ENCODE data around the gene ZNF496. TPM values are rescaled to one million over a fixed set of nuclear protein-coding genes. Genes with fewer than 3 reads are reported as not detected.
"Not testable (repeated sequence)": the region's sequence is repeated elsewhere in the genome, so short reads cannot be mapped to it uniquely, and the experiment has no call there.

ZNF496 gene
- total and polyA plus RNA-seq, 4 donors = 4.1 to 29.0 (median 20.5) TPM

DNA sequence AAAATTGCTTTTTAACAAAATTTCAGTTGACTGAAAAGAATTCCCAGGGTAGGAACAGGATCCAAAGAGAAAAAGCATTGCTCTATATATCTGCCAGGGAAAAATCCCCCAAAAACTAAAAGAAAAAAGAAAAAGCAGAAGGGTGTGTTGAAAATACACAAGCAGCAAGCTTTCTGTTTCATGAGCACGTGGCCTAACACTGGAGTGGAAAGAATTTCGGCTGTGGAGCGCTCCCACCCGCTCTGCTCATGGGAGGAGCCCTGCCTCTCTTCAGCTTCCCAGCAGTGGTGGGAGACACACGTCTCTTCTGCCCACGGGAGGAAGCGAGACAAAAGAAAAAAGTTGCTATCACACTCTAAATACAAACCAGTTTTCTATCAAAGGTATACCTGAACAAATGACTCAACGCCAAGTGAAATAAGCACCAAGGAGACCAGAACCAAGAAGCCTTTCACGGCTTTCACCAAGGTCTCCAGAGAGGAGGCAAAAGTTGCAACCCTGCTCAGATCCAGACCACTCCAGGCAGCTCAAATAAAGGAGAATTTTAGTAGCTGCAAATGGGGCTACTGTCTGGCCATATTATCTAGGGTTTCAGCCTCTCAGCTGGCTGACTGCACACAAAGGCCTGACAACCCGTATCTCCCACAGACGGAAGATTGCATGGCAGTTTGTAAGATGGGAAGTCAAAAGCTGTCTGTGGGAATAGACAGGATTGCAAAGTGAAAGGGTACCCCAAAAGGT is 29.5 kb upstream of the ZNF496 start:
- peaks cover 0 to 2% of the 10 kb centered on the region in 2 donors for H3K4me1 ChIP-seq (ENCODE audit: control insufficient read depth in 1 of 2, insufficient read depth in 2 of 2, low read length in 2 of 2)
- WGBS, 2 donors = 23 to 26% methylated on average over 11 of the region's 11 CpGs
- no peak overlapping the region for H3K27ac ChIP-seq (ENCODE audit: low read depth in 1 of 2, low read length in 2 of 2)
- no peaks in the 10 kb centered on the region for H3K27me3 ChIP-seq (ENCODE audit: control insufficient read depth in 1 of 2, insufficient read depth in 2 of 2, low read length in 1 of 2)
- H3K4me3 ChIP-seq (ENCODE audit: low read length in 2 of 2) = no peak overlapping the region
- H3K36me3 ChIP-seq (ENCODE audit: control insufficient read depth in 1 of 2, insufficient read depth in 2 of 2, low read length in 1 of 2) = no peaks in the 10 kb centered on the region
- peak; percentile 86 for ATAC-seq (ENCODE audit: low FRiP score)
- DNase-seq = peak in 1 of 2 donors; percentile 78
- intact Hi-C loops (cut with DNase I) = no loop called here
- peaks cover 2% of the 10 kb centered on the region for H3K9me3 ChIP-seq (ENCODE audit: control insufficient read depth, low read length)

GRCh38 chr1:247360116-247360898 is 28.6 kb upstream of the ZNF496 start:
- no peak overlapping the region for H3K4me3 ChIP-seq (ENCODE audit: low read length in 2 of 2)
- 55 to 61% methylated on average over 13 of the region's 13 CpGs for WGBS, 2 donors
- DNase-seq (peak in 1 of 2 donors; percentile 66), ATAC-seq (ENCODE audit: low FRiP score) (no peak)
- peaks cover 0 to 2% of the 10 kb centered on the region in 2 donors for H3K4me1 ChIP-seq (ENCODE audit: control insufficient read depth in 1 of 2, insufficient read depth in 2 of 2, low read length in 2 of 2)
- no peaks in the 10 kb centered on the region for H3K27me3 ChIP-seq (ENCODE audit: control insufficient read depth in 1 of 2, insufficient read depth in 2 of 2, low read length in 1 of 2)
- H3K27ac ChIP-seq (ENCODE audit: low read depth in 1 of 2, low read length in 2 of 2) = peak overlapping the region in 1 of 2 donors; percentile 52
- H3K36me3 ChIP-seq (ENCODE audit: control insufficient read depth in 1 of 2, insufficient read depth in 2 of 2, low read length in 1 of 2) = no peaks in the 10 kb centered on the region
- peaks cover 2% of the 10 kb centered on the region for H3K9me3 ChIP-seq (ENCODE audit: control insufficient read depth, low read length)
- intact Hi-C loops (cut with DNase I) = no loop called here

DNA sequence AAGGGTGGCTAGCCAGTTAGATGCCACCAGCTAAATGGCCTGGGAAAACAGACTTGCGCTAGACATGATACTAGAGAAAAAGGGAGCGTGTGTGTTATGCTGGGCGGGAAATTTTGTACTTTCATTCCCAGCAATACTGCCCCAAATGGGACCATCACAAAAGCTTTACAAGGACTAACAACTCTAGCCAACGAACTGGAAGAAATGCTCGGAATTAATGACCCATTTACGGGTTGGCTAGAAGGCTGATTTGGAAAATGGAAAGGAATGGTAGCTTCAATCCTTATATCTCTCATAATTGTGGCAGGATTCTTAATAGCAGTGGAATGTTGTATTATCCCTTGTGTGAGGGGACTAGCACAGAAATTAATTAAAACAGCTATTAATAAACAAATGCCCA is 27.9 kb upstream of the ZNF496 start:
- Histone ChIP-seq H3K36me3 (ENCODE audit: control insufficient read depth in 1 of 2, insufficient read depth in 2 of 2, low read length in 1 of 2) (no peaks in the 10 kb centered on the region), H3K4me3 (ENCODE audit: low read length in 2 of 2) (no peak overlapping the region), H3K9me3 (ENCODE audit: control insufficient read depth, low read length) (no peaks in the 10 kb centered on the region), H3K27me3 (ENCODE audit: control insufficient read depth in 1 of 2, insufficient read depth in 2 of 2, low read length in 1 of 2) (no peaks in the 10 kb centered on the region), H3K4me1 (ENCODE audit: control insufficient read depth in 1 of 2, insufficient read depth in 2 of 2, low read length in 2 of 2) (peaks cover 0 to 2% of the 10 kb centered on the region in 2 donors), H3K27ac (ENCODE audit: low read depth in 1 of 2, low read length in 2 of 2) (no peak overlapping the region)
- ATAC-seq (ENCODE audit: low FRiP score) (no peak), DNase-seq (no peak)
- WGBS, 2 donors = 96 to 97% methylated on average over 6 of the region's 6 CpGs
- intact Hi-C loops (cut with DNase I) = no loop called here

DNA sequence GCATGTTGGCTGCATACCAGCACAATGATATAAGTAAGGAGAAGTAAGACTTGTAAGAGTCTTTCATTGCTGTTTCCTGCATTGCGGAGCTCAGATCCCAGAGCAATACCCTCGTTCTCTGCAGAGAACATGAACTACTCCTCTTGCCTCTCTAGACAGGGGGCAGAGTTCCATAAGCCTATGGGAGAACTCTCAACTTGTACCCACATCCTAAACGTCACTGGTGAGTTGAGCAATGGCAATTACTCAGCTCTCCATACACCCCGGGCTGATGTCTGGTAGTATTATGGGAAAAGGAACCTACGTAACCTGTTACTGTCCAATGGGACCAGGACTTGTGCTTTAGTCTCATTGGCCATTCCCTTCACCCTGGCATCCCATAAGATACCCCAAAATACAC is 27.3 kb upstream of the ZNF496 start:
- ATAC-seq (ENCODE audit: low FRiP score) (no peak), DNase-seq (no peak)
- Histone ChIP-seq H3K27ac (ENCODE audit: low read depth in 1 of 2, low read length in 2 of 2) (no peak overlapping the region), H3K9me3 (ENCODE audit: control insufficient read depth, low read length) (no peaks in the 10 kb centered on the region), H3K36me3 (ENCODE audit: control insufficient read depth in 1 of 2, insufficient read depth in 2 of 2, low read length in 1 of 2) (no peaks in the 10 kb centered on the region), H3K4me1 (ENCODE audit: control insufficient read depth in 1 of 2, insufficient read depth in 2 of 2, low read length in 2 of 2) (peaks cover 0 to 2% of the 10 kb centered on the region in 2 donors), H3K4me3 (ENCODE audit: low read length in 2 of 2) (no peak overlapping the region), H3K27me3 (ENCODE audit: control insufficient read depth in 1 of 2, insufficient read depth in 2 of 2, low read length in 1 of 2) (no peaks in the 10 kb centered on the region)
- 88 to 91% methylated on average over 5 of the region's 5 CpGs for WGBS, 2 donors
- intact Hi-C loops (cut with DNase I) = no loop called here

GRCh38 chr1:247357781-247358211 is 26.1 kb upstream of the ZNF496 start:
- intact Hi-C loops (cut with DNase I) = no loop called here
- 68 to 70% methylated on average over 6 of the region's 6 CpGs for WGBS, 2 donors
- H3K36me3 ChIP-seq (ENCODE audit: control insufficient read depth in 1 of 2, insufficient read depth in 2 of 2, low read length in 1 of 2) = no peaks in the 10 kb centered on the region
- peaks cover 0 to 2% of the 10 kb centered on the region in 2 donors for H3K4me1 ChIP-seq (ENCODE audit: control insufficient read depth in 1 of 2, insufficient read depth in 2 of 2, low read length in 2 of 2)
- ATAC-seq (ENCODE audit: low FRiP score) (no peak), DNase-seq (no peak)
- H3K27me3 ChIP-seq (ENCODE audit: control insufficient read depth in 1 of 2, insufficient read depth in 2 of 2, low read length in 1 of 2) = no peaks in the 10 kb centered on the region
- no peak overlapping the region for H3K4me3 ChIP-seq (ENCODE audit: low read length in 2 of 2)
- H3K27ac ChIP-seq (ENCODE audit: low read depth in 1 of 2, low read length in 2 of 2) = no peak overlapping the region
- peaks cover 4% of the 10 kb centered on the region for H3K9me3 ChIP-seq (ENCODE audit: control insufficient read depth, low read length)

GRCh38 chr1:247357052-247357780 is 25.5 kb upstream of the ZNF496 start:
- no peak for DNase-seq
- no peak overlapping the region for H3K27ac ChIP-seq (ENCODE audit: low read depth in 1 of 2, low read length in 2 of 2)
- no peak for ATAC-seq (ENCODE audit: low FRiP score)
- H3K9me3 ChIP-seq (ENCODE audit: control insufficient read depth, low read length) = peaks cover 5% of the 10 kb centered on the region
- H3K36me3 ChIP-seq (ENCODE audit: control insufficient read depth in 1 of 2, insufficient read depth in 2 of 2, low read length in 1 of 2) = no peaks in the 10 kb centered on the region
- H3K4me3 ChIP-seq (ENCODE audit: low read length in 2 of 2) = no peak overlapping the region
- no peaks in the 10 kb centered on the region for H3K27me3 ChIP-seq (ENCODE audit: control insufficient read depth in 1 of 2, insufficient read depth in 2 of 2, low read length in 1 of 2)
- peaks cover 0 to 2% of the 10 kb centered on the region in 2 donors for H3K4me1 ChIP-seq (ENCODE audit: control insufficient read depth in 1 of 2, insufficient read depth in 2 of 2, low read length in 2 of 2)
- 35 to 41% methylated on average over 7 of the region's 7 CpGs for WGBS, 2 donors
- intact Hi-C loops (cut with DNase I) = no loop called here

- 14 to 38% methylated on average over 1 of the region's 1 CpG for WGBS, 2 donors
These were observed 23.5 kb upstream of the ZNF496 start for GRCh38 chr1:247355160-247355559.

DNA sequence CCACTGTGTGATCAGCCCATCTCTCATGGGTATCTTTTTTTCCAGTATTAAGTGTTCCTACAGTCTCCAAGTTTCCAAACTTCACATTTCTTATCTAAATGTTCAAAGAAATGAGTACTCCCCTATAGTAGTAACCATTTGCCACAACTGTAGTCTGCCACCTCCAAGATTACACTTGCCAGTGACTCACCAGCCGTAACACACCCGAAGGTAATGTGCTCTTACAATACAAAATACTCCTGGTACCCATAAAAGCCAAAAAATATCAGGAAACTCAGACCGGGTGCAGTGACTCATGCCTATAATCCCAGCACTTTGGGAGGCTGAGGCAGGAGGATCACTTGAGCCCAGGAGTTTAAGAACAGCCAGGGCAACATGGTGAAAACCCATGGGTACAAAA is 20.5 kb upstream of the ZNF496 start:
- no peaks in the 10 kb centered on the region for H3K4me1 ChIP-seq (ENCODE audit: control insufficient read depth in 1 of 2, insufficient read depth in 2 of 2, low read length in 2 of 2)
- DNase-seq (no peak), ATAC-seq (ENCODE audit: low FRiP score) (no peak)
- peaks cover 5% of the 10 kb centered on the region for H3K9me3 ChIP-seq (ENCODE audit: control insufficient read depth, low read length)
- H3K27me3 ChIP-seq (ENCODE audit: control insufficient read depth in 1 of 2, insufficient read depth in 2 of 2, low read length in 1 of 2) = peaks cover 0 to 2% of the 10 kb centered on the region in 2 donors
- H3K36me3 ChIP-seq (ENCODE audit: control insufficient read depth in 1 of 2, insufficient read depth in 2 of 2, low read length in 1 of 2) = no peaks in the 10 kb centered on the region
- H3K4me3 ChIP-seq (ENCODE audit: low read length in 2 of 2) = no peak overlapping the region
- intact Hi-C loops (cut with DNase I) = no loop called here
- 94 to 99% methylated on average over 3 of the region's 3 CpGs for WGBS, 2 donors
- no peak overlapping the region for H3K27ac ChIP-seq (ENCODE audit: low read depth in 1 of 2, low read length in 2 of 2)

More at GRCh38 chr1:247355160-247355559, 23.5 kb upstream of the ZNF496 start:
- H3K27me3 ChIP-seq (ENCODE audit: control insufficient read depth in 1 of 2, insufficient read depth in 2 of 2, low read length in 1 of 2); H3K4me1 ChIP-seq (ENCODE audit: control insufficient read depth in 1 of 2, insufficient read depth in 2 of 2, low read length in 2 of 2); intact Hi-C loops (cut with DNase I); H3K36me3 ChIP-seq (ENCODE audit: control insufficient read depth in 1 of 2, insufficient read depth in 2 of 2, low read length in 1 of 2); DNase-seq; H3K4me3 ChIP-seq (ENCODE audit: low read length in 2 of 2); H3K27ac ChIP-seq (ENCODE audit: low read depth in 1 of 2, low read length in 2 of 2); ATAC-seq (ENCODE audit: low FRiP score); H3K9me3 ChIP-seq (ENCODE audit: control insufficient read depth, low read length): not testable (repeated sequence)
